Fibroblast of upper back skin (primary cell): ENCODE data around the gene ACADL.
"Not testable (repeated sequence)": the region's sequence is repeated elsewhere in the genome, so short reads cannot be mapped to it uniquely, and the experiment has no call there.

Experiments
- DNase-seq: peaks from one replicate; pipeline ENCODE4 v3.0.0-alpha.2; 2013

Gene ACADL

GRCh38 chr2:210199854-210200253 lies 25.4 kb downstream of the ACADL start:
- DNase-seq = no peak

- peak; percentile 22 for DNase-seq
These were observed 26.0 kb downstream of the ACADL start for GRCh38 chr2:210199186-210199765.

GRCh38 chr2:210198326-210198725 lies 26.9 kb downstream of the ACADL start:
- DNase-seq = peak; percentile 9

GRCh38 chr2:210197720-210198119 lies 27.5 kb downstream of the ACADL start:
- no peak for DNase-seq

- DNase-seq = peak; percentile 47
These were observed 30.0 kb downstream of the ACADL start for GRCh38 chr2:210195101-210195852.

- DNase-seq = no peak
These were observed 34.9 kb downstream of the ACADL start for GRCh38 chr2:210190345-210190744.

- DNase-seq = no peak
These were observed 35.7 kb downstream of the ACADL start for GRCh38 chr2:210189452-210190138.

- DNase-seq = no peak
These were observed 36.5 kb downstream of the ACADL start for GRCh38 chr2:210188755-210189154.

GRCh38 chr2:210188190-210188589 lies 37.1 kb downstream of the ACADL start:
- DNase-seq = no peak

GRCh38 chr2:210183936-210184335 lies 41.3 kb downstream of the ACADL start:
- DNase-seq = not testable (repeated sequence)

- DNase-seq = not testable (repeated sequence)
These were observed 43.6 kb downstream of the ACADL start for GRCh38 chr2:210181606-210182088.

- not testable (repeated sequence) for DNase-seq
These were observed 44.1 kb downstream of the ACADL start for GRCh38 chr2:210181033-210181605.

- no peak for DNase-seq
These were observed 44.8 kb downstream of the ACADL start for GRCh38 chr2:210180477-210180876.

GRCh38 chr2:210179351-210179990 lies 45.8 kb downstream of the ACADL start:
- DNase-seq = no peak

- no peak for DNase-seq
These were observed 47.5 kb downstream of the ACADL start for GRCh38 chr2:210177769-210178168.

- DNase-seq = not testable (repeated sequence)
These were observed 48.1 kb downstream of the ACADL start for GRCh38 chr2:210177115-210177514.

- DNase-seq = no peak
These were observed 51.2 kb downstream of the ACADL start for GRCh38 chr2:210174086-210174485.

- DNase-seq = no peak
These were observed 53.0 kb downstream of the ACADL start for GRCh38 chr2:210172219-210172575.

- DNase-seq = peak; percentile 95
These were observed 53.7 kb downstream of the ACADL start, which contains the start of gene KANSL1L for GRCh38 chr2:210171309-210172218. Gene KANSL1L, minus strand, starts transcription at chr2:210171409. Its CDS starts 16,827 bp downstream, at chr2:210154582.

- DNase-seq = peak; percentile 96
These were observed 54.6 kb downstream of the ACADL start for GRCh38 chr2:210170446-210171303.

GRCh38 chr2:210170196-210170445 lies 55.1 kb downstream of the ACADL start:
- no peak for DNase-seq
